ENCODE results near the gene TSBP1. TPM values are rescaled to one million over a fixed set of nuclear protein-coding genes. Genes with fewer than 3 reads are reported as not detected.

The TSBP1 gene
- total RNA-seq, 1 experiment from 2014 or later: not detected

DNA sequence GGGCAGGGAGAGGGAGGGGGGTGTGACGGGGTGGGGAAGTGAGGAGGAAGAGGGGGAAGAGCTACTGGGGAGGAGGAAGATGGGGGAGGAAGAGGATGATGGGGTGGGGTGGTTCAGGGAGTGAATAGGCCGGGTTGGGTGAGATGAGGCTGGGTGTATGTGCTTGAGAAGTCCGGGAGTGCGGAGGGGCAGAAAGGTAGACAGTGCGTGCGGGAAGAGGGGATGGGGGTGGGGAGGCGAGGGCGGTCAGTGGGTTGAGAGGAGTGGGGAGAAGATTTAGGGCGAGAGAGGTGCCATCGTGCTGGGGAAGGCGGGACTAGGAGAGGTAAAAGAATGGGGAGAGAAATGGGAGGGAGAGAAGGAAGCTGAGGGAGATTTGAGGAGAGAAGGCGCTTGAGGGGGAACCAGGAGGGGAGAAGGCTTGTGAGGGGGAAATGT, 116.9 kb downstream of the TSBP1 start:
- Histone ChIP-seq H4K5ac (ENCODE audit: insufficient read length, low read depth, low read length) (no peak overlapping the region), H2AFZ (ENCODE audit: low read length) (no peak overlapping the region), H2BK5ac (ENCODE audit: insufficient read length, low read length) (no peak overlapping the region), H3K27ac (ENCODE audit: insufficient read length, low read depth, low read length) (peak overlapping the region; percentile 82), H2BK20ac (ENCODE audit: low read depth, low read length, poor library complexity, severe bottlenecking) (no peak overlapping the region), H2BK120ac (ENCODE audit: low read depth, low read length, poor library complexity, severe bottlenecking) (no peak overlapping the region), H3K9ac (ENCODE audit: extremely low read depth, insufficient read length, low read length) (peak overlapping the region; percentile 28), H2AK5ac (ENCODE audit: insufficient read length, low read length) (no peak overlapping the region), H3T11ph (ENCODE audit: low read length) (no peak overlapping the region), H3K56ac (ENCODE audit: insufficient read length, low read depth, low read length) (no peak overlapping the region), H2BK12ac (ENCODE audit: insufficient read length, low read depth, low read length) (no peak overlapping the region), H3K79me2 (ENCODE audit: insufficient read depth, low read length) (no peaks in the 10 kb centered on the region), H3K4me2 (ENCODE audit: insufficient read depth, insufficient read length, low read length) (peak overlapping the region; percentile 53), H3K23me2 (ENCODE audit: insufficient read length, low read depth, low read length, poor library complexity, severe bottlenecking) (no peaks in the 10 kb centered on the region), H3K23ac (ENCODE audit: insufficient read length, low read depth, low read length) (no peak overlapping the region), H4K8ac (replicated peaks; ENCODE audit: insufficient read length, low read depth, low read length) (no peak overlapping the region), H4K91ac (ENCODE audit: insufficient read length, low read depth, low read length) (no peak overlapping the region), H3K4me1 (ENCODE audit: insufficient read depth, low read length) (no peaks in the 10 kb centered on the region; the same call in 1 of the 2 replicates), H3K14ac (ENCODE audit: insufficient read depth, low read length) (peak overlapping the region; percentile 81; the same call in 1 of the 2 replicates), H3K27me3 (ENCODE audit: insufficient read depth, low read length) (no peaks in the 10 kb centered on the region), H3K4ac (ENCODE audit: low read depth, low read length) (no peak overlapping the region), H3K18ac (ENCODE audit: insufficient read length, low read depth, low read length) (peak overlapping the region; percentile 76), H4K20me1 (ENCODE audit: control insufficient read depth, insufficient read depth, insufficient read length) (no peaks in the 10 kb centered on the region), H2BK15ac (ENCODE audit: low read depth, low read length) (no peak overlapping the region), H3K79me1 (ENCODE audit: insufficient read depth, low read depth, low read length, poor library complexity, severe bottlenecking) (no peaks in the 10 kb centered on the region), H3K9me3 (ENCODE audit: control insufficient read depth, low read depth, low read length) (no peaks in the 10 kb centered on the region)
- peak overlapping the region; percentile 62 to 76 for H3K4me3 Mint-ChIP-seq
- no peak for DNase-seq
- WGBS (ENCODE audit: extremely low coverage, insufficient read length, low lambda C conversion rate): no CpG with 5 or more reads among the region's 12 CpGs
- peaks cover 3% of the 10 kb centered on the region; the same call in 1 of the 2 replicates for H3K27me3 Mint-ChIP-seq (ENCODE audit: low read depth)
- H3K27ac Mint-ChIP-seq: peak overlapping the region in 1 of 3 experiments; percentile 32; a peak in 2 of 7 replicates
- TF ChIP-seq, protein P1, sequence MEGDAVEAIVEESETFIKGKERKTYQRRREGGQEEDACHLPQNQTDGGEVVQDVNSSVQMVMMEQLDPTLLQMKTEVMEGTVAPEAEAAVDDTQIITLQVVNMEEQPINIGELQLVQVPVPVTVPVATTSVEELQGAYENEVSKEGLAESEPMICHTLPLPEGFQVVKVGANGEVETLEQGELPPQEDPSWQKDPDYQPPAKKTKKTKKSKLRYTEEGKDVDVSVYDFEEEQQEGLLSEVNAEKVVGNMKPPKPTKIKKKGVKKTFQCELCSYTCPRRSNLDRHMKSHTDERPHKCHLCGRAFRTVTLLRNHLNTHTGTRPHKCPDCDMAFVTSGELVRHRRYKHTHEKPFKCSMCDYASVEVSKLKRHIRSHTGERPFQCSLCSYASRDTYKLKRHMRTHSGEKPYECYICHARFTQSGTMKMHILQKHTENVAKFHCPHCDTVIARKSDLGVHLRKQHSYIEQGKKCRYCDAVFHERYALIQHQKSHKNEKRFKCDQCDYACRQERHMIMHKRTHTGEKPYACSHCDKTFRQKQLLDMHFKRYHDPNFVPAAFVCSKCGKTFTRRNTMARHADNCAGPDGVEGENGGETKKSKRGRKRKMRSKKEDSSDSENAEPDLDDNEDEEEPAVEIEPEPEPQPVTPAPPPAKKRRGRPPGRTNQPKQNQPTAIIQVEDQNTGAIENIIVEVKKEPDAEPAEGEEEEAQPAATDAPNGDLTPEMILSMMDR (conservative IDR thresholded peaks at IDR 0.05): no peak
- peaks cover 0 to 20% (median 10%) of the 10 kb centered on the region in 3 experiments; a peak in 5 of 7 replicates for H3K36me3 Mint-ChIP-seq (ENCODE audit: insufficient read depth in 1 of 3, low read depth in 3 of 3)
- H3K9me3 Mint-ChIP-seq: peaks cover 10 to 22% of the 10 kb centered on the region in 2 experiments; a peak in 4 of 5 replicates
- peaks cover 12 to 21% of the 10 kb centered on the region in 2 experiments for H3K4me1 Mint-ChIP-seq

Data from H9 (cell line).